ENCODE data around the gene CDC6.

Gene CDC6

GRCh38 chr17:40287494-40288369, at the start of gene CDC6:
CDC6 (plus strand) TSS chr17:40287879; CDS start chr17:40289421, 1,542 bp downstream.
- DNase-seq = peak; percentile 100

- DNase-seq = no peak
Measured at GRCh38 chr17:40241252-40241834, 46.3 kb upstream of the CDC6 start.

GRCh38 chr17:40242774-40243173, 44.9 kb upstream of the CDC6 start:
- DNase-seq = no peak

- no peak for DNase-seq
Measured at GRCh38 chr17:40243761-40244160, 43.9 kb upstream of the CDC6 start.

GRCh38 chr17:40244255-40244654, 43.4 kb upstream of the CDC6 start:
- no peak for DNase-seq

GRCh38 chr17:40247926-40248495, 39.7 kb upstream of the CDC6 start:
- DNase-seq = no peak

- DNase-seq = no peak
Measured at GRCh38 chr17:40248507-40248906, 39.2 kb upstream of the CDC6 start.

GRCh38 chr17:40251576-40251975, 36.1 kb upstream of the CDC6 start:
- DNase-seq = no peak

GRCh38 chr17:40253565-40253964, 34.1 kb upstream of the CDC6 start:
- DNase-seq = no peak

- no peak for DNase-seq
Measured at GRCh38 chr17:40259505-40259904, 28.2 kb upstream of the CDC6 start.

- DNase-seq = no peak
Measured at GRCh38 chr17:40260528-40260927, 27.2 kb upstream of the CDC6 start.

GRCh38 chr17:40264458-40265185, 23.1 kb upstream of the CDC6 start:
- DNase-seq = no peak

GRCh38 chr17:40265337-40265736, 22.3 kb upstream of the CDC6 start:
- no peak for DNase-seq

- DNase-seq = no peak
Measured at GRCh38 chr17:40266882-40267281, 20.8 kb upstream of the CDC6 start.

- DNase-seq = no peak
Measured at GRCh38 chr17:40268141-40268712, 19.5 kb upstream of the CDC6 start.

- DNase-seq = no peak
Measured at GRCh38 chr17:40278414-40278813, 9.3 kb upstream of the CDC6 start.

GRCh38 chr17:40279402-40279801, 8.3 kb upstream of the CDC6 start:
- DNase-seq = no peak

GRCh38 chr17:40281663-40282062, 6.0 kb upstream of the CDC6 start:
- no peak for DNase-seq

GRCh38 chr17:40283662-40284061, 4.0 kb upstream of the CDC6 start:
- DNase-seq = no peak

GRCh38 chr17:40284085-40284713, 3.5 kb upstream of the CDC6 start:
- no peak for DNase-seq

- DNase-seq = no peak
Measured at GRCh38 chr17:40286473-40286872, 1.2 kb upstream of the CDC6 start.

GRCh38 chr17:40287159-40287493, 553 bp upstream of the CDC6 start:
- no peak for DNase-seq
